GM12878 (cell line): Measurements from ENCODE around the gene SIK2. TPM values are rescaled to one million over a fixed set of nuclear protein-coding genes. Genes with fewer than 3 reads are reported as not detected.

Experiments
- ATAC-seq: fragments of 200-7000 bp; cut with Tn5 transposase; 3 replicates; pipeline ENCODE4 v1.9.1; 2020; ENCODE audit warnings: mild to moderate bottlenecking, moderate library complexity
- BruUV-seq: library from RNA; stranded (reverse); fragments of 400-500 nt; replicated peaks from 2 replicates; lab custom pipeline; 2021; lab: Mats Ljungman, UMichigan
- CTCF ChIA-PET: fragments of 300-600 bp; sonication (Branson Sonifier 250); formaldehyde crosslinking; extraction: SDS; loops from one replicate; lab custom pipeline; 2021; ENCODE audit warnings: inconsistent platforms; lab: Yijun Ruan, JAX
- POLR2A ChIA-PET: fragments of 350-600 bp; formaldehyde crosslinking; extraction: SDS; loops from one replicate; lab custom pipeline; 2021; ENCODE audit warnings: inconsistent platforms; lab: Charles Lee
- RAD21 ChIA-PET: fragments of 300-600 bp; sonication (Branson Sonifier 250); formaldehyde crosslinking; loops from one replicate; lab custom pipeline; 2023; ENCODE audit warnings: antibody characterized with exemption; ENCODE audit not compliant: unreplicated experiment; lab: Charles Lee
- SMC1A ChIA-PET: fragments of 300-600 bp; sonication (Branson Sonifier 250); formaldehyde crosslinking; loops from one replicate; lab custom pipeline; 2023; ENCODE audit not compliant: unreplicated experiment, uncharacterized antibody; lab: Charles Lee
- DNase-seq: peaks from one replicate; pipeline ENCODE4 v3.0.0-alpha.2; 2011; ENCODE audit warnings: low read depth, low spot score
- FAIRE-seq: peaks from 3 replicates; lab custom pipeline; 2011; peaks lifted over from hg19 to GRCh38; lab: Jason Lieb, UNC
- H2AFZ ChIP-seq: 2 replicates; pipeline ENCODE4 v1.6.0; 2011; ENCODE audit warnings: low read depth, low read length, control low read depth; ENCODE audit not compliant: control insufficient read depth
- H3K27ac ChIP-seq: 2 replicates; pipeline ENCODE4 v1.5.1; 2011; ENCODE audit warnings: control low read depth; ENCODE audit not compliant: control insufficient read depth, insufficient read depth
- H3K27me3 ChIP-seq, 2 experiments: replicated peaks in 1 of 2; 2 replicates each; pipeline versions ENCODE4 v1.6.0 to v1.6.1; 2011; ENCODE audit warnings: low read length in 1 of 2; ENCODE audit not compliant: control insufficient read depth in 2 of 2, insufficient read depth in 2 of 2
- H3K36me3 ChIP-seq, 2 experiments: 2 replicates each; pipeline ENCODE4 v1.5.1; 2011; ENCODE audit warnings: low read length in 1 of 2; ENCODE audit not compliant: control insufficient read depth in 2 of 2, insufficient read depth in 2 of 2
- H3K4me1 ChIP-seq: 2 replicates; pipeline ENCODE4 v1.6.1; 2011; ENCODE audit warnings: mild to moderate bottlenecking, low read length, moderate library complexity, mixed read lengths; ENCODE audit not compliant: control insufficient read depth, insufficient read depth
- H3K4me2 ChIP-seq: 2 replicates; pipeline ENCODE4 v1.6.0; 2011; ENCODE audit warnings: control low read depth; ENCODE audit not compliant: control insufficient read depth, insufficient read depth
- H3K4me3 ChIP-seq: fragments of 200-600 bp; sonication (generic); 2 replicates; pipeline ENCODE4 v1.5.1; 2016
- H3K79me2 ChIP-seq: 2 replicates; pipeline ENCODE4 v1.6.0; 2011; ENCODE audit warnings: low read length; ENCODE audit not compliant: control insufficient read depth, insufficient read depth
- H3K9ac ChIP-seq: 2 replicates; pipeline ENCODE4 v1.8.0; 2011; ENCODE audit warnings: low read length, control low read depth, mixed read lengths; ENCODE audit not compliant: control insufficient read depth, insufficient read depth
- H3K9me3 ChIP-seq: replicated peaks from 3 replicates; pipeline ENCODE4 v1.5.1; 2011; ENCODE audit warnings: mild to moderate bottlenecking, low read length; ENCODE audit not compliant: control insufficient read depth, insufficient read depth
- H4K20me1 ChIP-seq: 2 replicates; pipeline ENCODE4 v1.6.0; 2011; ENCODE audit not compliant: control insufficient read depth, insufficient read depth
- MEF2B ChIP-seq: fragments of 450-650 bp; IDR thresholded peaks from 2 replicates; pipeline ENCODE4 v1.6.1; 2018; ENCODE audit warnings: mild to moderate bottlenecking, moderate library complexity; ENCODE audit not compliant: partially characterized antibody, poor library complexity, severe bottlenecking
- RAD21 ChIP-seq: IDR thresholded peaks from 2 replicates; pipeline ENCODE4 v1.6.1; 2011; ENCODE audit warnings: mild to moderate bottlenecking, low read depth, low read length, moderate library complexity; ENCODE audit not compliant: insufficient read depth
- SPI1 ChIP-seq: IDR thresholded peaks from 2 replicates; pipeline ENCODE4 v1.6.1; 2011; ENCODE audit warnings: low read depth, mild to moderate bottlenecking, low read length, moderate library complexity, borderline replicate concordance; ENCODE audit not compliant: insufficient read depth
- TARDBP ChIP-seq: IDR thresholded peaks from 2 replicates; pipeline ENCODE4 v1.6.1; 2016; ENCODE audit warnings: borderline replicate concordance
- TCF7 ChIP-seq: IDR thresholded peaks from 2 replicates; pipeline ENCODE4 v1.6.1; 2014; ENCODE audit warnings: antibody characterized with exemption, borderline replicate concordance
- in situ Hi-C: fragments of 300-500 bp; cut with MboI; formaldehyde crosslinking; loops from 9 replicates; pipeline ENCODE4 v1.14.3; 2018; ENCODE audit warnings: mixed read lengths
- intact Hi-C: fragments of 100-400 bp; cut with micrococcal nuclease; formaldehyde crosslinking; loops from one replicate; pipeline ENCODE4 v1.14.2; 2022; ENCODE audit not compliant: unreplicated experiment
- polyA plus RNA-seq, 11 experiments: library from polyadenylated mRNA; depleted of rRNA in 4 of 11; unstranded in 6 of 11; stranded (reverse) in 5 of 11; fragments of >200 nt; fragmentation: Nextera tagmentation in 4 of 11; fragmentation: Illumina TruSeq in 1 of 11; extraction: Ambion mirVana in 4 of 11; extraction: Trizol in 1 of 11; gene quantifications; 1 replicate in 1 of 11; 2 replicates in 10 of 11; pipeline versions ENCODE4 v1.2.1 to v1.2.3, GENCODE V29; 2011 to 2016; ENCODE audit warnings: inconsistent platforms in 2 of 11, missing spikeins in 2 of 11, low read depth in 1 of 11
- total RNA-seq, 4 experiments: library from RNA; depleted of rRNA in 3 of 4; stranded (reverse); fragments of >200 nt in 3 of 4; fragmentation: Illumina TruSeq in 1 of 4; extraction: Trizol in 1 of 4; gene quantifications; 2 replicates each; pipeline versions ENCODE4 v1.2.1 to v1.2.3, GENCODE V29; 2013 to 2021

Gene SIK2
- total and polyA plus RNA-seq, 10 of the 15 experiments (the other 5 are each of a cell fraction or from before 2014, with no cell fraction given): 0.97 to 14.2 (median 4.5) TPM

DNA sequence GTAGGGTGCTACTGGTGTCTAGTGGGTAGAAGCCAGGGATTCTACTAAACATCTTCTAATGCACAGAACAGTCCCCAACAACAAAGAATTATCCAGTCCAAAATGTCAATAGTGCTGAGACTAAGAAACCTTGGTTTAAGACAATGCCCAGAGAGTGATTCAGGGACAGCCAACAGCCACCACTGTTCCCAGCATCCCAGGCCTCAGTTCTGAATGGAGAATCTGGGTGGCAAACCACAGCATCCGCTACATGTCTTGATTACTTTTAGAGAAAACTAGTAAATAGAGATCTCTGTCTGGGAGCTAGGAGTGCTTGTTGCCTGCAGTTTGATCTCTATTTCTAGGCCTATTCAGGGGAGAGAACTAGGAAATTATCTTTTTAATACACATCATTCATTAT, 20.9 kb upstream of the SIK2 start (continued):
- no peak for TF ChIP-seq TARDBP

DNA sequence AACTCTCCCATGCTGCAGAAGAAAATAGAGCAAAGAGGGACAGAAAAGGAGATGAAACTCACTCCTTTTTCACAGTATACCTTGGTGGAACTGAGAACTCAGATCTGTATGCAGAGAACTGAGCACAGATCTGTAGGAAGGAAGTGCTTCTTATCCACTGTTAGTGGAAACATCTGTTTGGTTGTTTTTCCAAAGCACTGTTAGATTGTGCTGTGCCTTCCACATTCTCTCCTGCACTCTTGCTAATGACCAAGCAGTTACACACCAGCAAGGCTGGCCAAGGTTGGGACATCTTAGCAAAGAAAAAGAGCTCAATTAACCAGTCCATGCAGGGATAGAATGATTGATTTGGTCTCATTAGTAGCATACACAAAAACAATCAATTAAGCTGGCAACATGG, 20.1 kb upstream of the SIK2 start:
- ChIA-PET CTCF (interaction anchor here (0.6 to 1.6 kb wide), 5 partner anchors 9 to 1944 kb away, joined by 3 to 4 read pairs (median 3); no protein-coding TSS in a partner anchor), POLR2A (interaction anchor here (0.7 to 0.8 kb wide), 2 partner anchors 188 to 343 kb away, joined by 3 read pairs; no protein-coding TSS in a partner anchor), RAD21 (interaction anchor here (1.0 to 1.5 kb wide), 2 partner anchors 127 to 196 kb away, joined by 3 to 4 read pairs; no protein-coding TSS in a partner anchor), SMC1A (interaction anchor here (1.0 to 1.2 kb wide), 3 partner anchors 75 to 260 kb away, joined by 3 read pairs; no protein-coding TSS in a partner anchor)
- Histone ChIP-seq H3K4me1 (no peaks in the 10 kb centered on the region; the same call in 1 of the 2 replicates), H3K27me3 (no peaks in the 10 kb centered on the region), H3K9me3 (no peaks in the 10 kb centered on the region), H3K4me3 (no peak overlapping the region), H3K4me2 (no peak overlapping the region), H3K79me2 (no peaks in the 10 kb centered on the region), H3K27ac (no peak overlapping the region), H3K9ac (no peak overlapping the region), H4K20me1 (no peaks in the 10 kb centered on the region), H2AFZ (no peak overlapping the region; the same call in 1 of the 2 replicates), H3K36me3 (no peaks in the 10 kb centered on the region)
- FAIRE-seq: no peak
- intact Hi-C loops (no loop called here), in situ Hi-C loops (no loop called here)
- DNase-seq: no peak
- no TSS peak for BruUV-seq
- TF ChIP-seq TCF7 (no peak), SPI1 (0 out of 2 replicates have a peak, but pooled peaks have one; percentile 17), MEF2B (no peak), RAD21 (no peak)
- ATAC-seq: no peak
